Neural cell (in vitro differentiated cells): ENCODE data around the gene NOL4L. TPM values are rescaled to one million over a fixed set of nuclear protein-coding genes. Genes with fewer than 3 reads are reported as not detected.

Experiments used
- H2AFZ ChIP-seq: fragments of 200-600, 300-800 bp; sonication (generic), shearing (Covaris generic); 2 replicates; pipeline ENCODE4 v1.6.0; 2014; ENCODE audit warnings: low read depth, mild to moderate bottlenecking, antibody characterized with exemption, low read length, moderate library complexity
- H3F3A ChIP-seq: fragments of 200-600 bp; shearing (Covaris generic); 2 replicates; pipeline ENCODE4 v1.6.1; 2016; ENCODE audit warnings: mild to moderate bottlenecking, moderate library complexity, mixed read lengths, antibody characterized with exemption, low read length; ENCODE audit not compliant: insufficient read depth, poor library complexity, severe bottlenecking
- H3K27ac ChIP-seq: fragments of 200-600, 300-800 bp; sonication (generic), shearing (Covaris generic); 2 replicates; pipeline ENCODE4 v1.5.1; 2014; ENCODE audit warnings: mild to moderate bottlenecking, low read length, moderate library complexity
- H3K27me3 ChIP-seq: fragments of 300-800, 200-600 bp; sonication (generic), shearing (Covaris generic); 2 replicates; pipeline ENCODE4 v1.6.0; 2014; ENCODE audit warnings: mild to moderate bottlenecking, low read depth, low read length, moderate library complexity; ENCODE audit not compliant: insufficient read depth
- H3K36me3 ChIP-seq: fragments of 300-800, 200-600 bp; sonication (generic), shearing (Covaris generic); 2 replicates; pipeline ENCODE4 v1.5.1; 2014; ENCODE audit warnings: mild to moderate bottlenecking, antibody characterized with exemption, low read length, moderate library complexity; ENCODE audit not compliant: insufficient read depth
- H3K4me2 ChIP-seq: fragments of 300-800, 200-600 bp; sonication (generic), shearing (Covaris generic); 2 replicates; pipeline ENCODE4 v1.6.0; 2014; ENCODE audit warnings: mild to moderate bottlenecking, low read length
- H3K4me3 ChIP-seq: fragments of 300-800, 200-600 bp; sonication (generic), shearing (Covaris generic); 2 replicates; pipeline ENCODE4 v1.5.1; 2014; ENCODE audit warnings: mild to moderate bottlenecking, low read length, moderate library complexity
- H3K79me2 ChIP-seq: fragments of 200-600 bp; shearing (Covaris generic); replicated peaks from 2 replicates; pipeline ENCODE4 v1.6.0; 2014; ENCODE audit warnings: mild to moderate bottlenecking, low read length, moderate library complexity; ENCODE audit not compliant: insufficient read depth
- H3K9ac ChIP-seq: fragments of 300-800, 200-600 bp; sonication (generic), shearing (Covaris generic); 2 replicates; pipeline ENCODE4 v1.6.1; 2016; ENCODE audit warnings: mild to moderate bottlenecking, low read length, mixed read lengths
- H3K9me2 ChIP-seq: fragments of 200-600 bp; shearing (Covaris generic); 2 replicates; pipeline ENCODE4 v1.6.1; 2016; ENCODE audit warnings: mild to moderate bottlenecking, low read length, mixed read lengths; ENCODE audit not compliant: insufficient read depth
- H3K9me3 ChIP-seq: fragments of 200-600, 300-800 bp; sonication (generic), shearing (Covaris generic); 2 replicates; pipeline ENCODE4 v1.6.1; 2016; ENCODE audit warnings: mild to moderate bottlenecking, mixed run types, low read length, moderate library complexity, mixed read lengths
- H4K20me1 ChIP-seq: fragments of 200-600 bp; shearing (Covaris generic); 2 replicates; pipeline ENCODE4 v1.6.1; 2016; ENCODE audit warnings: mild to moderate bottlenecking, mixed run types; ENCODE audit not compliant: insufficient read depth
- EP300 ChIP-seq: fragments of 450-650 bp; conservative IDR thresholded peaks from 2 replicates; pipeline ENCODE4 v1.6.1; 2014; ENCODE audit warnings: antibody characterized with exemption, mild to moderate bottlenecking, moderate library complexity; ENCODE audit not compliant: poor library complexity, severe bottlenecking
- EZH2 ChIP-seq: fragments of 200-600, 300-800 bp; shearing (Covaris generic), sonication (generic); IDR thresholded peaks from 2 replicates; pipeline ENCODE4 v1.6.1; 2014; ENCODE audit warnings: antibody characterized with exemption, low read length, borderline replicate concordance, mild to moderate bottlenecking; ENCODE audit not compliant: insufficient read depth, poor library complexity, severe bottlenecking
- MXI1 ChIP-seq: fragments of 450-650 bp; conservative IDR thresholded peaks from 2 replicates; pipeline ENCODE4 v1.6.1; 2014; ENCODE audit warnings: antibody characterized with exemption, mild to moderate bottlenecking; ENCODE audit not compliant: poor library complexity, severe bottlenecking
- POLR2AphosphoS5 ChIP-seq: IDR thresholded peaks from 2 replicates; pipeline ENCODE4 v1.6.1; 2012
- RAD21 ChIP-seq: fragments of 450-650 bp; conservative IDR thresholded peaks from 2 replicates; pipeline ENCODE4 v1.6.1; 2014; ENCODE audit warnings: antibody characterized with exemption, mild to moderate bottlenecking, moderate library complexity
- SMC3 ChIP-seq: fragments of 450-650 bp; conservative IDR thresholded peaks from 2 replicates; pipeline ENCODE4 v1.6.1; 2014; ENCODE audit warnings: antibody characterized with exemption, mild to moderate bottlenecking, moderate library complexity; ENCODE audit not compliant: poor library complexity
- TAF1 ChIP-seq: IDR thresholded peaks from 2 replicates; pipeline ENCODE4 v1.6.1; 2012; ENCODE audit warnings: low read depth
- polyA plus RNA-seq: library from polyadenylated mRNA; depleted of rRNA; stranded (reverse); fragments of >200 nt; gene quantifications from 2 replicates; pipeline ENCODE4 v1.2.3, GENCODE V29; 2014
- TF ChIP-seq, protein P1 (sequence below): fragments of 450-650 bp; IDR thresholded peaks from 2 replicates; pipeline ENCODE4 v1.5.1; 2014; ENCODE audit warnings: antibody characterized with exemption, mild to moderate bottlenecking, moderate library complexity; ENCODE audit not compliant: poor library complexity, severe bottlenecking
- TF ChIP-seq, protein P2 (sequence below): IDR thresholded peaks from 2 replicates; pipeline ENCODE4 v1.6.1; 2012; ENCODE audit warnings: borderline replicate concordance

NOL4L gene
- polyA plus RNA-seq, 1 donor from 2014 or later, result 20.4 TPM

DNA sequence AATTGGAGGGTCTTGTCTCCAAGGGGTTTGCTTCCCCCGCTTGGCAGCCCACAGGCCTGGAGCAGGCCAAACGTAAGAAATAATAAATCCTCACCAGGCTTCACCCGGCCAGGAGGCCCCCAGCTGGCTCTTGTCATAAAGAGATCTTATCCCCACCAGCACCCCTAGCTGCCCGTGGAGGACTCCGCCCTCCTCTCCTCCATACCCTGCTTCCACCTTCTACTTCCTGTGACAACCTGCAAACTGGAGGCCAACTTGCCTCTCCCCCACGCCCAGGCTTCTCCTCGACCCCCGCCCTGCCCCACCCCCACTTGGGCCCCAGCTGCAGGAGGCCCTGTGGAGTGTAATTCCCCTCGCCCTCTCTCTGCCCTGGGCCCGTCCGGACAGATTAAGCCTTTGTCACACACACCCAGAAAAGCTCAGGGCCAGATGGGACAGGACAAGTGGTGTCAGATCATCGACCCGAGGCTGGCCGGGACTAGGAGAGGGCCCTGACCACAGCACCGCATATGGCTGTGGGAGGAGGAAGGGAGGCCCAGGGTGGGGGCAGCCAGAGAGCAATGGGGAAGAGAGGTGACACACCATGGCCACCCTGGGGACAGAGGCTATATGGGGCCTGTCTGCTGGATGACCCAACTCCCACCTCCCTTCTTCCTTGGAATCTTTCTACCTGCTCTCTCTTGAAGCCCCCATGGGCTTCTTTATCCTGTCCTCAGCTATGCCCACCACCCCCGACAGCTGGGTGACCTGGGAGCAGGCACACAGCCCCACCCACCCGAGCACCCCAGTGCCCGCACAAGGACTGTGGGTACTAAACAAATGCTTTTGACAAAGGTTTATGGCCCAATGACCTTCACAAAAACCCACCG is 3.9 kb downstream of the NOL4L start:
- H3K36me3 ChIP-seq, result no peaks in the 10 kb centered on the region
- no peaks in the 10 kb centered on the region for H4K20me1 ChIP-seq
- no peak overlapping the region for H3K4me2 ChIP-seq
- H2AFZ ChIP-seq, result no peak overlapping the region
- peak overlapping the region; percentile 81 for H3K9ac ChIP-seq
- H3K4me3 ChIP-seq, result no peak overlapping the region
- TF ChIP-seq, protein P1, sequence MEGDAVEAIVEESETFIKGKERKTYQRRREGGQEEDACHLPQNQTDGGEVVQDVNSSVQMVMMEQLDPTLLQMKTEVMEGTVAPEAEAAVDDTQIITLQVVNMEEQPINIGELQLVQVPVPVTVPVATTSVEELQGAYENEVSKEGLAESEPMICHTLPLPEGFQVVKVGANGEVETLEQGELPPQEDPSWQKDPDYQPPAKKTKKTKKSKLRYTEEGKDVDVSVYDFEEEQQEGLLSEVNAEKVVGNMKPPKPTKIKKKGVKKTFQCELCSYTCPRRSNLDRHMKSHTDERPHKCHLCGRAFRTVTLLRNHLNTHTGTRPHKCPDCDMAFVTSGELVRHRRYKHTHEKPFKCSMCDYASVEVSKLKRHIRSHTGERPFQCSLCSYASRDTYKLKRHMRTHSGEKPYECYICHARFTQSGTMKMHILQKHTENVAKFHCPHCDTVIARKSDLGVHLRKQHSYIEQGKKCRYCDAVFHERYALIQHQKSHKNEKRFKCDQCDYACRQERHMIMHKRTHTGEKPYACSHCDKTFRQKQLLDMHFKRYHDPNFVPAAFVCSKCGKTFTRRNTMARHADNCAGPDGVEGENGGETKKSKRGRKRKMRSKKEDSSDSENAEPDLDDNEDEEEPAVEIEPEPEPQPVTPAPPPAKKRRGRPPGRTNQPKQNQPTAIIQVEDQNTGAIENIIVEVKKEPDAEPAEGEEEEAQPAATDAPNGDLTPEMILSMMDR, result no peak
- TF ChIP-seq EP300 (no peak), POLR2AphosphoS5 (no peak), MXI1 (no peak), RAD21 (no peak), TAF1 (no peak), EZH2 (no peak)
- TF ChIP-seq, protein P2, sequence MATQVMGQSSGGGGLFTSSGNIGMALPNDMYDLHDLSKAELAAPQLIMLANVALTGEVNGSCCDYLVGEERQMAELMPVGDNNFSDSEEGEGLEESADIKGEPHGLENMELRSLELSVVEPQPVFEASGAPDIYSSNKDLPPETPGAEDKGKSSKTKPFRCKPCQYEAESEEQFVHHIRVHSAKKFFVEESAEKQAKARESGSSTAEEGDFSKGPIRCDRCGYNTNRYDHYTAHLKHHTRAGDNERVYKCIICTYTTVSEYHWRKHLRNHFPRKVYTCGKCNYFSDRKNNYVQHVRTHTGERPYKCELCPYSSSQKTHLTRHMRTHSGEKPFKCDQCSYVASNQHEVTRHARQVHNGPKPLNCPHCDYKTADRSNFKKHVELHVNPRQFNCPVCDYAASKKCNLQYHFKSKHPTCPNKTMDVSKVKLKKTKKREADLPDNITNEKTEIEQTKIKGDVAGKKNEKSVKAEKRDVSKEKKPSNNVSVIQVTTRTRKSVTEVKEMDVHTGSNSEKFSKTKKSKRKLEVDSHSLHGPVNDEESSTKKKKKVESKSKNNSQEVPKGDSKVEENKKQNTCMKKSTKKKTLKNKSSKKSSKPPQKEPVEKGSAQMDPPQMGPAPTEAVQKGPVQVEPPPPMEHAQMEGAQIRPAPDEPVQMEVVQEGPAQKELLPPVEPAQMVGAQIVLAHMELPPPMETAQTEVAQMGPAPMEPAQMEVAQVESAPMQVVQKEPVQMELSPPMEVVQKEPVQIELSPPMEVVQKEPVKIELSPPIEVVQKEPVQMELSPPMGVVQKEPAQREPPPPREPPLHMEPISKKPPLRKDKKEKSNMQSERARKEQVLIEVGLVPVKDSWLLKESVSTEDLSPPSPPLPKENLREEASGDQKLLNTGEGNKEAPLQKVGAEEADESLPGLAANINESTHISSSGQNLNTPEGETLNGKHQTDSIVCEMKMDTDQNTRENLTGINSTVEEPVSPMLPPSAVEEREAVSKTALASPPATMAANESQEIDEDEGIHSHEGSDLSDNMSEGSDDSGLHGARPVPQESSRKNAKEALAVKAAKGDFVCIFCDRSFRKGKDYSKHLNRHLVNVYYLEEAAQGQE, result no peak
- no peak overlapping the region for H3K27ac ChIP-seq
- H3K9me3 ChIP-seq, result no peaks in the 10 kb centered on the region
- no peaks in the 10 kb centered on the region for H3F3A ChIP-seq
- H3K27me3 ChIP-seq, result no peaks in the 10 kb centered on the region
- H3K9me2 ChIP-seq, result no peaks in the 10 kb centered on the region
- H3K79me2 ChIP-seq, result peaks cover 34% of the 10 kb centered on the region

DNA sequence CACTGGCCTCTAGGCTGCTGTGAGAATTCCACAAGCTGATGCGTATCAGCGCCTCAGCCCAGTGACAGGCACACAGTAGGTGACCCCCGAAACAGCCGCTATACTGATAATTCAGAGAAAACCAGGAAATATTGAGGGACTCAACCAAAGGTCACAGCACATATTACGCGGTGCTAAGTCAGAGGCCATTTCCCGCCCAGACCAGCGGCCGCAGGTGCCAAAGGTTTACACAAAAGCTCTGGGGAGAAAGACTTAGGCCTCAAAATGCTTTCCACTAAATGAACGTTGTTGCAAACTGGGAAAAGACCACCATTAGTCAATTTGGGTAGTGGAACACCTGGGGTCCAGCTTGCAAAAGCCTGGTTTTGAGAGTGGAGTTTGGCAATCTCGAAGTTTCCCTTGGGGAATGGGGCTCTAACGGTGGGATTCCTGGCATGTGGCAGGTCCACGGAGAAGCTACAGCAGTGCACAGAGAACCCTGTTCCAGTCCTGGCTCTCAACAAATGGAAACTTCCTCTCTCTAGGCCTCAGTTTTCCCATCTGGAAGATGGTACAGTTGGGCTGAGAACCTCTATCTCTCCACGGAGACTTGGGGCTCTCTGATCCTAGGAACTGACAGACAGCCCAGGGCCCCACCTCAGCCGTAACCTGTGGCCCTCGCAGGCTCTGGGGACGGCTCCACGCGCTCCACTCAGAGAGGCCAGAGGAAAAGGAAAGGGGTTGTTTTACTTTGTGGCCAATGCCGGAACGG is 4.7 kb downstream of the NOL4L start:
- no peak overlapping the region for H3K4me2 ChIP-seq
- no peaks in the 10 kb centered on the region for H3F3A ChIP-seq
- H3K9me3 ChIP-seq, result no peaks in the 10 kb centered on the region
- no peak overlapping the region for H3K4me3 ChIP-seq
- TF ChIP-seq RAD21 (no peak), EP300 (no peak), EZH2 (no peak), MXI1 (no peak), SMC3 (no peak), TAF1 (no peak), POLR2AphosphoS5 (no peak)
- TF ChIP-seq, protein P2, result no peak
- TF ChIP-seq, protein P1, result no peak
- H3K79me2 ChIP-seq, result peaks cover 34% of the 10 kb centered on the region
- H3K9me2 ChIP-seq, result no peaks in the 10 kb centered on the region
- H3K27ac ChIP-seq, result no peak overlapping the region
- H3K36me3 ChIP-seq, result no peaks in the 10 kb centered on the region
- H4K20me1 ChIP-seq, result no peaks in the 10 kb centered on the region
- no peak overlapping the region for H2AFZ ChIP-seq
- H3K27me3 ChIP-seq, result no peaks in the 10 kb centered on the region
- no peak overlapping the region for H3K9ac ChIP-seq
